ENCODE results near the gene AP1M1.

DNA sequence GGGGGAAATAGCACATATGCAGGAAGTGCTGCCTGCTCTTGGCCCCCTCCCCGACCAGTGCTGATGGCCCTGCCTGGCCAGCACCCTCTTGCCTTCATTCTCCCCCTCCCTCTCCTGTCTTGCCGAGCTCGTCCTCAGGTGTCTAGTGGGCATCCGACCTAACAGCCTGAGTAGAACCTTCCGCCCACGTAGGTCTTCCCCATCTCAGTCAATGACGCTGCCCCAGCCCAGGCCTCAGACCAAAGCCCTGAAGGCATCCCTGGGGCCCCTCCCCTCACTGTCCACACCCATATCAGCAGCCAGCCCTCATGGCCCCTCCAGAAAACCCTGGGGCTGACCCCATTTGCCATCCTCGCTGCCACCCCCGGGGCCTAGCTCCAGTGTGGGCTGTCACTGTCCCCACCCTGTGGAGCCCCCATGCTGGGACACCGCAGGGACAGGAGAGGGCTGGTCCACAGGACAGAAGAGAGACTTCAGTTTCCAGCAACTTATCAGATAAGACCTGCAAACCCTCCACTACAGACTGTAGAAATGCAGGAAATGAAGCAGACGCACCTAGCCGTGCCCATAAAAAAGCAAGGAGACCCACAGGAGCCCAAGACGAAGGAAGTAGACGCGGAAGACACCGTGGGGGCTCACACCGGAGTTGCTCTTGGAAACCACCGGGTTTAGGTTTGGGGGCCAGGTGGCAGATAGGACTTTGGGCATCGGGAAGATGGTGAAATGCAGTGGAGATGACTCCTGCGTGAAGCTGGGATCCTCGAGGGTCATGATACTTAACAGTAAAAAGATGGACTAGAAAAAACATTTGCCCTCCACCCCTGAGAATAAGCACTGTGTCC is 38.3 kb downstream of the AP1M1 start:
- TF ChIP-seq TAF1 (IDR thresholded peaks at IDR 0.05; ENCODE audit: borderline replicate concordance, low read depth, low read length) (no peak), POLR2A (IDR thresholded peaks at IDR 0.05; ENCODE audit: low read depth, low read length) (no peak)

All from GM12892 (cell line).